ENCODE results near the gene ZC3H10. TPM values are rescaled to one million over a fixed set of nuclear protein-coding genes. Genes with fewer than 3 reads are reported as not detected.

Gene ZC3H10, protein sequence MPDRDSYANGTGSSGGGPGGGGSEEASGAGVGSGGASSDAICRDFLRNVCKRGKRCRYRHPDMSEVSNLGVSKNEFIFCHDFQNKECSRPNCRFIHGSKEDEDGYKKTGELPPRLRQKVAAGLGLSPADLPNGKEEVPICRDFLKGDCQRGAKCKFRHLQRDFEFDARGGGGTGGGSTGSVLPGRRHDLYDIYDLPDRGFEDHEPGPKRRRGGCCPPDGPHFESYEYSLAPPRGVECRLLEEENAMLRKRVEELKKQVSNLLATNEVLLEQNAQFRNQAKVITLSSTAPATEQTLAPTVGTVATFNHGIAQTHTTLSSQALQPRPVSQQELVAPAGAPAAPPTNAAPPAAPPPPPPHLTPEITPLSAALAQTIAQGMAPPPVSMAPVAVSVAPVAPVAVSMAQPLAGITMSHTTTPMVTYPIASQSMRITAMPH
- 2.4 to 3.6 TPM (median 2.6 TPM) in 5 replicates for total RNA-seq (2022; extraction: Qiagen RNA extraction; ENCODE audit: low read depth)

DNA sequence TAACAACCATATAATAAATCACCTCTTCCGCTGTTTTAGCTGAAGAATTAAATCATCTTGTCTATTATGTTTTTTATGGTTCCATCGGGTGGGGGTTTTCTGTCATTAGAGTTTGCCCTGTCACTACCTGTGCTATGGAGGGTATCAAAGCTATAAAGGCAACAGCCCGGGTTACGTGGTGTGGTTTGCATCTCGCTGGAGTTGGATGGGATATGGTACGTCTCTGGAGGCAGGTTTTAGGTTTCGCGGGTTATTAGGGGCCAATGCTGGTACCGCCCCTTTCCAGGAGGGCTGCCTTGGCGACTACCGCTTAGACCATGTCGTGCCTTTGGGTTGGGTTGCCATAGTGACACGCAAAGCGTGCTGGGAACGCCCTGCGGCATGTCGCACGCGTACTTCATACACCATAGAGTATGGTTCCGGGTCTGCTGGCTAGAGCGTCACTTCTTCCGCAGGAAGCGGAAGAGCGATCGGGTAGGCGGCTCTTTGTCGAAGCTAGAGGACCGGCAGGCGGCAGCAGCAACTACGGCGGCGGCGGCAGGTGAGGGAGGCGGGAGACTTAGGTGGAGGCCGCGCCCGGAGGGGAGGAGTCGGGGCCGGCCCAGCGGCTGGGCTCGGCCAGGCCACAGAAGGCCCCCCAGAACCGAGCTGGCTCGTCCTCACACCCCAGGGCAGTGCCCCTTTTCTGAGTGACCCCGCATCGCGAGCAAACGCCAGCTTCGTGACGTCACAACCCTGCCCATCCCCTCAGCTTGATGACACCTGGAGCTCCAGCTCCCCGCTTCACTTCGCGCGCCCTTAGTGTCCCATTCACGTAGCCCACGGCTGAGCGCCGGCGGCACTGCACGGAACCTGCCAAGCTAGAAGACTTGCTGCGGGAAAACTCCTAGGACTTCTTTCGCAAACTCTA lies at the start of gene ZC3H10:
Gene ZC3H10, plus strand, starts transcription at position 489 of the 910 bp plus-strand sequence. CDS start 2,297 bp downstream, outside the sequence.

DNA sequence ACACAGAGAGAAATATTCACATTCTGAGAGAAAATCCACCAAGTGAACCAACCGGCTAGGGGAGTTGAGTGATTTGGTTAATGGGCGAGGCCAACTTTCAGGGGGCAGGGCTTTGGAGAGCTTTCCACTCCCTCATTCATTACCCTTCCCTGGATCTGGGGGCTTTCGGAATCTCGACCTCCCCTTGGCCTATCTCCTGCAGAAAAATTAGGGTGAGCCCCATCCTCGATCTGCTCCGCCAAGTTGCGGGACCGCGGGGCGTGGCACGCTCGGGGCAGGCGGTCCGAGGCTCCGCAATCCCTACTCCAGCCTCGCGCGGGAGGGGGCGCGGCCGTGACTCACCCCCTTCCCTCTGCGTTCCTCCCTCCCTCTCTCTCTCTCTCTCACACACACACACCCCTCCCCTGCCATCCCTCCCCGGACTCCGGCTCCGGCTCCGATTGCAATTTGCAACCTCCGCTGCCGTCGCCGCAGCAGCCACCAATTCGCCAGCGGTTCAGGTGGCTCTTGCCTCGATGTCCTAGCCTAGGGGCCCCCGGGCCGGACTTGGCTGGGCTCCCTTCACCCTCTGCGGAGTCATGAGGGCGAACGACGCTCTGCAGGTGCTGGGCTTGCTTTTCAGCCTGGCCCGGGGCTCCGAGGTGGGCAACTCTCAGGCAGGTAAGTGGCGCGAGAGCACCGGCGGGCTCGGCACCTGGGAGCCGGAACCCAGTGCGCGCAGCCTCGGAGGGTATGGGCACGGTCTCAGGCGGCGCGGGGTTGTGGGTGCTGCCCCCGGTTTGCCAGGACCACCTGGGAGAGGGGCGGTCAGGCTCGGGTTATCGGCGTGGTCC lies 38.1 kb upstream of the ZC3H10 start, which contains the start of gene ERBB3:
Gene ERBB3, plus strand, starts transcription at position 443 of the 833 bp plus-strand sequence. Its CDS starts 136 bp downstream, at position 579.

DNA sequence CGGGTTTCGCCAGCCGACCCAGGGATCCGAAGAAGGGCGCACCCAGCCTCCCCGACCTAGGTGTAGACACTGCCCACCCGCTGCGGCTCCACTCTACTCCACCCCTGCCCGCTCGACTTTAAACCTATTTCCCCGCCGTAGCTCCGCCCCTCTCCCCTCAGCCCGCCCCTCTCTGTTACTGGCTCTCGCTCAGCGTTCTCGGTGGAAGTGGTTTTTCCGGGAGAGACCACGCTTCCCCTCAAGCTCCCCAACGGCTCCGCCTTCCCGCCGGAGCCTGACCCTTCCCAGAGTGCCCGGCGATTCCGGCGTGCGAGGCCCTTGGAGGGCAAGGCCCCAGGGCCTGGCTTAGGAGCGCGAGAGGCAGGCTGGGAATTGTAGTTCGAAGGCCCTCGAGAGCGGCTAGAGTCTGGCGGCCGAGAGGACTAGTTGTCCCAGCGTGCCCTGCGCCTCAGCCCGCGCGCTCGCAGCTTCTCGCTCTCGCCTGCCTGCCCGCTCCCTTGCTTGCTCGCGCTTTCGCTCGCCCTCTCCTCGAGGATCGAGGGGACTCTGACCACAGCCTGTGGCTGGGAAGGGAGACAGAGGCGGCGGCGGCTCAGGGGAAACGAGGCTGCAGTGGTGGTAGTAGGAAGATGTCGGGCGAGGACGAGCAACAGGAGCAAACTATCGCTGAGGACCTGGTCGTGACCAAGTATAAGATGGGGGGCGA lies 13.8 kb upstream of the ZC3H10 start, which contains the start of gene PA2G4:
Gene PA2G4, plus strand, starts transcription at position 451 of the 706 bp plus-strand sequence. Its CDS starts 179 bp downstream, at position 630.

DNA sequence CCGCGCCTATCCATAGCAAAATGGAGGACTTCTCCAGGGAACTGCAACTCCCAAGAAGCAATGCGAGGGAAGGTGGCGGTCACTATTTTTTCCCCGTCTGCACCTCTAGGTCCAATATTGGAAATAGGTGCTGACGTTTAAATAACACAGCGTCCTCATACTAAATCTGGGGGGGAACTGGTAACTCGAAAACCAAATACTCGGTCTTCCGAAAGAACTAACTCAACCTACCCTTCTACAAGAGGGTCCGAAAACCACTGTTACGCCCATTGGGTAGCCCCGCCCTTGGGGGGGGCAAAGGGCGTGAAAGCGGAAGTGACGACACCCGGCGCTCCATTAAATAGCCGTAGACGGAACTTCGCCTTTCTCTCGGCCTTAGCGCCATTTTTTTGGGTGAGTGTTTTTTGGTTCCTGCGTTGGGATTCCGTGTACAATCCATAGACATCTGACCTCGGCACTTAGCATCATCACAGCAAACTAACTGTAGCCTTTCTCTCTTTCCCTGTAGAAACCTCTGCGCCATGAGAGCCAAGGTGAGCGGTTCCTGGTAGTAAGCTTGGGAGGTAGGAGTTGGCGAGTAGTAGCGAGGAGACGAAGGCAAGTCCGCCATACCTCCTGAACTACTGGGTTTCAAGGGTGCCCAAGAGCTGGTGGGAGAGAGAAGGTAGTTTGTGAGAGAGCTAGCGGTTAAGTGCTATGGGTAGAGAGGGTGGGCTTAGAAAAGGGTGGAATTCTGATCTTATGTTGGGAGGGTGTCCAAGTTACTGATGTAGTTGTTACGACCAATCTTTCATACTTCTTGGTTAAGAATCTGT lies 1.6 kb upstream of the ZC3H10 start, which contains the start of gene RPL41:
Gene RPL41, plus strand, starts transcription at position 367 of the 815 bp plus-strand sequence.

DNA sequence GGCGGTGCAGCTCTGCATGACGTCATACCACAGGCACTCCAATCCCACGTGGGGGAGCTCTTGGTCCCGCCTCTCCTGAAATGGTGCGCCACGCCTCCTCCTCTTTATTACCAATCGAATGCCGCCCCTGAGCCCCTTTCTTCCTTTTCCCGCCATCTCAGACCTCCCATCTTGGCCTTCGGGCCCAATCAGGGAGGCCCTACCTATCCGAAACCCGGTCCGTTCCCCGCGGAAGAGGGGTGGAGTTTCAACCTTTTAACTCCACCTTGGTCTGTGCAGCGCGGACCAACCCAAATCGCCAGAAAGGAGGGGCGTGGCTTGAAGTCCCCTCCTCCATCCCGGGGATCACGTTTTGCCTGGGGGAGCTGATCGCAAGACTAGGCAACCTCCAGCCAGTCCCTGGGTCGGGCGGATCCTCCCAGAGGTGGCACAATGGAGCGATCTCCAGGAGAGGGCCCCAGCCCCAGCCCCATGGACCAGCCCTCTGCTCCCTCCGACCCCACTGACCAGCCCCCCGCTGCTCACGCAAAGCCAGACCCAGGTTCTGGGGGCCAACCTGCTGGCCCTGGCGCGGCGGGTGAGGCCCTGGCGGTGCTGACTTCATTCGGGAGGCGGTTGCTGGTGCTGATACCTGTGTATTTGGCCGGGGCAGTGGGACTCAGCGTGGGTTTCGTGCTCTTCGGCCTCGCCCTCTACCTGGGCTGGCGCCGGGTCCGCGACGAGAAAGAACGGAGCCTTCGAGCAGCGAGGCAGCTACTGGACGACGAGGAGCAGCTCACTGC lies 10.0 kb downstream of the ZC3H10 start, which contains the start of gene ESYT1:
Gene ESYT1, plus strand, starts transcription at position 380 of the 782 bp plus-strand sequence. Its CDS starts 53 bp downstream, at position 433.

DNA sequence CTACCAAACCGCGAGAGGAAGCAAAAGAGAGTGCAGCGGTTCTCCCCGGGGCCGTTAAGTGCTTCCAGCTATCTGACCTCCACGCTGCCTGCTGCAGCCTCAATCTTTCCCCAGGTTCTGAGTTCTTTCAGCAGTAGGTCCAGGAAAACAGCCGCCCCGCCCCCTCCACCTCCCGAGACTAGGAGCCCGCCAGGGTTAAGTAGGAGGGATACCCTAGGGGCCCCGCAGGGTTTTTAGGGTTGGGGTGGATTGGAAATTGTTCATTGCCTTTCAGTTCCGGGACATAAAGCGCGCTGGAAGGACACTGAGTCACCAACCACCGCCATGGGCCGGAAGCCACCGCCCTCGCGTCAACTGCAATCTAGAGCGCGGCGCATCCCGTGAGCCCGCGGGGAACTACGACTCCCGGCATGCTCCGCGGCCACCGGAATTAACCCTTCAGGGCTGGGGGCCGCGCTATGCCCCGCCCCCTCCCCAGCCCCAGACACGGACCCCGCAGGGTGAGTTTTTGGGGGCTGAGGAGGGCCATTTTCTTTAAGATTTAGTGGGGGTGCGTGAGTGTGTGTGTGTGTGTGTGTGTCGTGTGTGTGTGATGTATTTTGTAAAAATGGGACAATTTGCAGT lies 34.2 kb downstream of the ZC3H10 start, which contains the start of gene MYL6B:
Gene MYL6B, plus strand, starts transcription at position 456 of the 624 bp plus-strand sequence. CDS start 1,332 bp downstream, outside the sequence.

DNA sequence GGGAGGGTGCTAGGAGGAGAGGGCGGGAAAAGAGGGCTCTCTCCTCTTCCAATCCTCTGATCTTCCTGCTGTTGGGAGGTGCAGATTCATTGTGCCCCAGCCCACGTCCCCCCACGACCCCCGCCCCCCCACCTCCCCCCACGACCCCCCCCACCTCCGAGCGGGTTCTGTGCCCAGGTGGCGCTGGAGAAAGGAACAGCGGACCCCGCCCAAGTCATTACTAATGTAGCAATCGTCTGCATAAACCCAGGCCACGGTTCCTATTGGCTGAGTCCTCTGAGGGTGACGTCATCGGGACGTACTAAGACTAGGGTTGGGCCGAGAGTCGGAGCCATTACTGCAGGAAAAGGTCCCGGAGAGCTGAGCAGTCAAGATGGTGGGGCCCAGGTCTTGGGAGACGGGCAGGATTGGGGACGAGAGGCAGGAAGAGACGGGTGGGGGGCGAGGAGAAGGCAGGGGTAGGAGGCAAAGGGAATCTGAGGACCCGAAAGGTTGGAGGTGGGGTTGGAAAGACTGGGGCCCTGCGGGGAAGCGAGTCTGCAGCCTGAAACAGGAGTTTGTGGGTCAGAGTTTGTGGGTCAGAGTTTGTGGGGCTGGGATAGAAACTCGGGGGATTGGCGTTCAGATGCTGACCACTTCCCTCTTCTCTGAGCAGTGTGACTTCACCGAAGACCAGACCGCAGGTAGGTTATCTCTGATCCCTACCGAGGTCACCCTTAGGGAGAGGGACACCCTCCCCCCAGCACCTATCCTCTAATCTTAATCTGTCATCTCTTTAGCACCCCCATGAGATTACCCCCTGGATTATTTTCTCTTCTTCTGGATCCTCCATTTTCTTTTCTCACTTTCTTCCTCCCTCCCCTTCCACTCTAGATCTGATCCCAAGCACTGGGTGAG lies 40.2 kb downstream of the ZC3H10 start, which contains the start of gene MYL6:
Gene MYL6, plus strand, starts transcription at position 331 of the 897 bp plus-strand sequence. Its CDS starts 43 bp downstream, at position 374.

Other genes with a start within 250 kb of the ZC3H10 start
- 35.6 to 43.1 TPM (median 39.1 TPM) in 5 replicates for gene PYM1, start 190.4 kb upstream of the ZC3H10 start, total RNA-seq (2022; extraction: Qiagen RNA extraction; ENCODE audit: low read depth)
- 17.0 to 28.7 TPM (median 21.1 TPM) in 5 replicates for gene DGKA, start 187.1 kb upstream of the ZC3H10 start, total RNA-seq (2022; extraction: Qiagen RNA extraction; ENCODE audit: low read depth)
- 0.68 to 1.4 TPM (median 0.88 TPM) in 5 replicates for gene PMEL, start 152.2 kb upstream of the ZC3H10 start, total RNA-seq (2022; extraction: Qiagen RNA extraction; ENCODE audit: low read depth)
- gene CDK2, start 151.4 kb upstream of the ZC3H10 start, total RNA-seq (2022; extraction: Qiagen RNA extraction; ENCODE audit: low read depth): 49.1 to 57.5 TPM (median 55.2 TPM) in 5 replicates
- gene RAB5B, start 144.2 kb upstream of the ZC3H10 start, total RNA-seq (2022; extraction: Qiagen RNA extraction; ENCODE audit: low read depth): 24.4 to 34.1 TPM (median 32.7 TPM) in 5 replicates
- gene SUOX, start 121.0 kb upstream of the ZC3H10 start, total RNA-seq (2022; extraction: Qiagen RNA extraction; ENCODE audit: low read depth): 7.5 to 9.4 TPM (median 9.2 TPM) in 5 replicates
- gene IKZF4, start 97.2 kb upstream of the ZC3H10 start, total RNA-seq (2022; extraction: Qiagen RNA extraction; ENCODE audit: low read depth): 1.7 to 3.9 TPM (median 2.9 TPM) in 5 replicates
- 700 to 893 TPM (median 717 TPM) in 5 replicates for gene RPS26, start 76.3 kb upstream of the ZC3H10 start, total RNA-seq (2022; extraction: Qiagen RNA extraction; ENCODE audit: low read depth)
- 0.95 to 3.0 TPM (median 1.4 TPM) in 5 replicates for gene ERBB3, start 38.1 kb upstream of the ZC3H10 start, total RNA-seq (2022; extraction: Qiagen RNA extraction; ENCODE audit: low read depth)
- 283 to 329 TPM (median 289 TPM) in 5 replicates for gene PA2G4, start 13.7 kb upstream of the ZC3H10 start, total RNA-seq (2022; extraction: Qiagen RNA extraction; ENCODE audit: low read depth)
- gene RPL41, start 1.6 kb upstream of the ZC3H10 start, total RNA-seq (2022; extraction: Qiagen RNA extraction; ENCODE audit: low read depth): 5,218 to 5,761 TPM (median 5,566 TPM) in 5 replicates
- 63.1 to 68.1 TPM (median 65.7 TPM) in 5 replicates for gene ESYT1, start 10.0 kb downstream of the ZC3H10 start, total RNA-seq (2022; extraction: Qiagen RNA extraction; ENCODE audit: low read depth)
- 72.9 to 93.3 TPM (median 80.4 TPM) in 5 replicates for gene MYL6B, start 34.3 kb downstream of the ZC3H10 start, total RNA-seq (2022; extraction: Qiagen RNA extraction; ENCODE audit: low read depth)
- 2,118 to 2,979 TPM (median 2,161 TPM) in 5 replicates for gene MYL6, start 40.1 kb downstream of the ZC3H10 start, total RNA-seq (2022; extraction: Qiagen RNA extraction; ENCODE audit: low read depth)
- gene SMARCC2, start 71.2 kb downstream of the ZC3H10 start, total RNA-seq (2022; extraction: Qiagen RNA extraction; ENCODE audit: low read depth): 27.3 to 35.8 TPM (median 34.5 TPM) in 5 replicates
- 20.0 to 27.0 TPM (median 24.3 TPM) in 5 replicates for gene RNF41, start 103.7 kb downstream of the ZC3H10 start, total RNA-seq (2022; extraction: Qiagen RNA extraction; ENCODE audit: low read depth)
- gene NABP2, start 106.1 kb downstream of the ZC3H10 start, total RNA-seq (2022; extraction: Qiagen RNA extraction; ENCODE audit: low read depth): 53.0 to 66.2 TPM (median 57.4 TPM) in 5 replicates
- gene SLC39A5, start 111.8 kb downstream of the ZC3H10 start, total RNA-seq (2022; extraction: Qiagen RNA extraction; ENCODE audit: low read depth): 0.34 TPM in 1 of 5 replicates, not detected in the others
- 37.2 to 45.2 TPM (median 43.7 TPM) in 5 replicates for gene ANKRD52, start 140.1 kb downstream of the ZC3H10 start, total RNA-seq (2022; extraction: Qiagen RNA extraction; ENCODE audit: low read depth)
- gene COQ10A, start 148.7 kb downstream of the ZC3H10 start, total RNA-seq (2022; extraction: Qiagen RNA extraction; ENCODE audit: low read depth): 16.2 to 17.4 TPM (median 17.0 TPM) in 5 replicates
- gene CS, start 182.1 kb downstream of the ZC3H10 start, total RNA-seq (2022; extraction: Qiagen RNA extraction; ENCODE audit: low read depth): 153 to 169 TPM (median 159 TPM) in 5 replicates
- 115 to 162 TPM (median 149 TPM) in 5 replicates for gene CNPY2, start 197.7 kb downstream of the ZC3H10 start, total RNA-seq (2022; extraction: Qiagen RNA extraction; ENCODE audit: low read depth)
- gene PAN2, start 215.7 kb downstream of the ZC3H10 start, total RNA-seq (2022; extraction: Qiagen RNA extraction; ENCODE audit: low read depth): 13.1 to 19.3 TPM (median 15.9 TPM) in 5 replicates
- 0.21 to 0.70 TPM (median 0.49 TPM) in 4 of 5 replicates, not detected in the other for gene IL23A, start 220.6 kb downstream of the ZC3H10 start, total RNA-seq (2022; extraction: Qiagen RNA extraction; ENCODE audit: low read depth)
- 9.8 to 13.2 TPM (median 11.6 TPM) in 5 replicates for gene STAT2, start 241.8 kb downstream of the ZC3H10 start, total RNA-seq (2022; extraction: Qiagen RNA extraction; ENCODE audit: low read depth)
- not detected in 5 replicates for gene APOF, start 244.6 kb downstream of the ZC3H10 start, total RNA-seq (2022; extraction: Qiagen RNA extraction; ENCODE audit: low read depth)